Karpas-422 (cell line): ENCODE results near the gene ALOX12. TPM values are rescaled to one million over a fixed set of nuclear protein-coding genes. Genes with fewer than 3 reads are reported as not detected.

Experiments
- DNase-seq: peaks from one replicate; pipeline ENCODE4 v3.0.0-alpha.2; 2015
- H2AFZ ChIP-seq: fragments of 200-600 bp; sonication (generic); 2 replicates; pipeline ENCODE4 v1.6.1; 2014; ENCODE audit warnings: antibody characterized with exemption, low read length, mixed read lengths
- H3K27ac ChIP-seq: fragments of 200-600 bp; sonication (generic); 2 replicates; pipeline ENCODE4 v1.5.1; 2014; ENCODE audit warnings: mild to moderate bottlenecking, low read length, moderate library complexity
- H3K27me3 ChIP-seq: fragments of 200-600 bp; sonication (generic); 2 replicates; pipeline ENCODE4 v1.6.1; 2014; ENCODE audit warnings: low read length, mixed read lengths
- H3K36me3 ChIP-seq: fragments of 200-600 bp; sonication (generic); 2 replicates; pipeline ENCODE4 v1.6.1; 2014; ENCODE audit warnings: low read length, mixed read lengths; ENCODE audit not compliant: insufficient read depth
- H3K4me1 ChIP-seq: fragments of 200-600 bp; sonication (generic); 2 replicates; pipeline ENCODE4 v1.6.1; 2014; ENCODE audit warnings: mild to moderate bottlenecking, low read length, mixed read lengths
- H3K4me2 ChIP-seq: fragments of 200-600 bp; sonication (generic); 2 replicates; pipeline ENCODE4 v1.6.1; 2014; ENCODE audit warnings: low read length, low read depth, mild to moderate bottlenecking; ENCODE audit not compliant: poor library complexity, severe bottlenecking
- H3K4me3 ChIP-seq: fragments of 200-600 bp; sonication (generic); 2 replicates; pipeline ENCODE4 v1.5.1; 2014; ENCODE audit warnings: mild to moderate bottlenecking, antibody characterized with exemption, low read length, mixed read lengths
- H3K79me2 ChIP-seq: fragments of 200-600 bp; sonication (generic); 2 replicates; pipeline ENCODE4 v1.6.1; 2014; ENCODE audit warnings: mild to moderate bottlenecking, low read length, mixed read lengths
- H3K9ac ChIP-seq: fragments of 200-600 bp; sonication (generic); 2 replicates; pipeline ENCODE4 v1.6.0; 2014; ENCODE audit warnings: low read length
- H3K9me2 ChIP-seq: fragments of 200-600 bp; sonication (generic), shearing (Covaris generic); replicated peaks from 2 replicates; pipeline ENCODE4 v1.6.0; 2014; ENCODE audit warnings: mild to moderate bottlenecking, low read length, moderate library complexity; ENCODE audit not compliant: insufficient read depth
- H3K9me3 ChIP-seq: fragments of 300-700, 200-600 bp; sonication (generic); 2 replicates; pipeline ENCODE4 v1.6.1; 2014; ENCODE audit warnings: low read length, mixed read lengths
- H4K20me1 ChIP-seq: fragments of 200-600 bp; sonication (generic); 2 replicates; pipeline ENCODE4 v1.6.1; 2014; ENCODE audit warnings: mild to moderate bottlenecking, antibody characterized with exemption, low read length, low read depth; ENCODE audit not compliant: insufficient read depth
- total RNA-seq: library from RNA; depleted of rRNA; stranded (reverse); fragments of >200 nt; shearing (Covaris generic); gene quantifications from 2 replicates; pipeline ENCODE4 v1.2.3, GENCODE V29; 2014; ENCODE audit warnings: low replicate concordance

ALOX12 gene
- total RNA-seq, 1 experiment from 2014 or later, result not detected

- no peak overlapping the region for H3K9ac ChIP-seq
- H3K4me1 ChIP-seq, result no peaks in the 10 kb centered on the region
- no peaks in the 10 kb centered on the region for H3K9me3 ChIP-seq
- no peak for DNase-seq
- no peak overlapping the region for H2AFZ ChIP-seq
- no peaks in the 10 kb centered on the region for H4K20me1 ChIP-seq
- H3K4me2 ChIP-seq, result no peak overlapping the region
- H3K9me2 ChIP-seq, result no peaks in the 10 kb centered on the region
- H3K4me3 ChIP-seq, result no peak overlapping the region
- H3K27me3 ChIP-seq, result no peaks in the 10 kb centered on the region
- H3K36me3 ChIP-seq, result 0 out of 2 replicates have a peak, but pooled peaks cover 1% of the 10 kb centered on the region
- H3K79me2 ChIP-seq, result no peaks in the 10 kb centered on the region
- H3K27ac ChIP-seq, result no peak overlapping the region
Measured at GRCh38 chr17:6996256-6997011, 585 bp downstream of the ALOX12 start.

GRCh38 chr17:6997171-6997570 lies 1.3 kb downstream of the ALOX12 start:
- H3K36me3 ChIP-seq, result peaks cover 9% of the 10 kb centered on the region; the same call in 1 of the 2 replicates
- no peaks in the 10 kb centered on the region for H3K27me3 ChIP-seq
- no peaks in the 10 kb centered on the region for H4K20me1 ChIP-seq
- no peaks in the 10 kb centered on the region for H3K4me1 ChIP-seq
- H3K79me2 ChIP-seq, result no peaks in the 10 kb centered on the region
- H2AFZ ChIP-seq, result no peak overlapping the region
- H3K4me2 ChIP-seq, result no peak overlapping the region
- no peak overlapping the region for H3K9ac ChIP-seq
- DNase-seq, result no peak
- H3K27ac ChIP-seq, result no peak overlapping the region
- no peaks in the 10 kb centered on the region for H3K9me2 ChIP-seq
- no peak overlapping the region for H3K4me3 ChIP-seq
- no peaks in the 10 kb centered on the region for H3K9me3 ChIP-seq

- H2AFZ ChIP-seq, result no peak overlapping the region
- H3K9me2 ChIP-seq, result no peaks in the 10 kb centered on the region
- no peak overlapping the region for H3K27ac ChIP-seq
- H3K79me2 ChIP-seq, result peaks cover 8% of the 10 kb centered on the region; the same call in 1 of the 2 replicates
- no peaks in the 10 kb centered on the region for H3K27me3 ChIP-seq
- H3K4me2 ChIP-seq, result no peak overlapping the region
- H3K4me1 ChIP-seq, result no peaks in the 10 kb centered on the region
- no peak overlapping the region for H3K9ac ChIP-seq
- peaks cover 15% of the 10 kb centered on the region; the same call in 1 of the 2 replicates for H3K36me3 ChIP-seq
- DNase-seq, result no peak
- H3K4me3 ChIP-seq, result no peak overlapping the region
- H4K20me1 ChIP-seq, result no peaks in the 10 kb centered on the region
- no peaks in the 10 kb centered on the region for H3K9me3 ChIP-seq
Measured at GRCh38 chr17:6998855-6999508, 3.1 kb downstream of the ALOX12 start.

GRCh38 chr17:7001318-7001961 lies 5.6 kb downstream of the ALOX12 start:
- no peak overlapping the region for H3K4me3 ChIP-seq
- H4K20me1 ChIP-seq, result no peaks in the 10 kb centered on the region
- no peak for DNase-seq
- H3K79me2 ChIP-seq, result peaks cover 8% of the 10 kb centered on the region; the same call in 1 of the 2 replicates
- H3K4me1 ChIP-seq, result peaks cover 4% of the 10 kb centered on the region; the same call in 1 of the 2 replicates
- no peaks in the 10 kb centered on the region for H3K9me2 ChIP-seq
- no peaks in the 10 kb centered on the region for H3K9me3 ChIP-seq
- no peak overlapping the region for H3K9ac ChIP-seq
- H3K27me3 ChIP-seq, result no peaks in the 10 kb centered on the region
- H2AFZ ChIP-seq, result no peak overlapping the region
- H3K4me2 ChIP-seq, result no peak overlapping the region
- H3K27ac ChIP-seq, result no peak overlapping the region
- H3K36me3 ChIP-seq, result peaks cover 15% of the 10 kb centered on the region; the same call in 1 of the 2 replicates

- H3K27me3 ChIP-seq, result no peaks in the 10 kb centered on the region
- H3K4me1 ChIP-seq, result peaks cover 4% of the 10 kb centered on the region; the same call in 1 of the 2 replicates
- no peak overlapping the region for H3K9ac ChIP-seq
- no peak for DNase-seq
- no peaks in the 10 kb centered on the region for H3K9me2 ChIP-seq
- no peaks in the 10 kb centered on the region for H4K20me1 ChIP-seq
- H3K4me3 ChIP-seq, result no peak overlapping the region
- no peak overlapping the region for H2AFZ ChIP-seq
- no peak overlapping the region for H3K27ac ChIP-seq
- H3K36me3 ChIP-seq, result peaks cover 15% of the 10 kb centered on the region; the same call in 1 of the 2 replicates
- H3K4me2 ChIP-seq, result no peak overlapping the region
- no peaks in the 10 kb centered on the region for H3K9me3 ChIP-seq
- H3K79me2 ChIP-seq, result peaks cover 14% of the 10 kb centered on the region; the same call in 1 of the 2 replicates
Measured at GRCh38 chr17:7002288-7003047, 6.6 kb downstream of the ALOX12 start.

- Histone ChIP-seq H2AFZ (no peak overlapping the region), H3K4me1 (peaks cover 4% of the 10 kb centered on the region; the same call in 1 of the 2 replicates), H3K9ac (no peak overlapping the region), H4K20me1 (no peaks in the 10 kb centered on the region), H3K4me3 (no peak overlapping the region), H3K4me2 (no peak overlapping the region), H3K36me3 (peaks cover 15% of the 10 kb centered on the region; the same call in 1 of the 2 replicates), H3K27ac (no peak overlapping the region), H3K27me3 (no peaks in the 10 kb centered on the region), H3K9me2 (no peaks in the 10 kb centered on the region), H3K79me2 (peaks cover 14% of the 10 kb centered on the region; the same call in 1 of the 2 replicates), H3K9me3 (no peaks in the 10 kb centered on the region)
- DNase-seq, result no peak
Measured at GRCh38 chr17:7003745-7004144, 7.9 kb downstream of the ALOX12 start.

GRCh38 chr17:7004398-7005253 lies 8.8 kb downstream of the ALOX12 start:
- no peak overlapping the region for H3K27ac ChIP-seq
- no peak overlapping the region for H3K4me3 ChIP-seq
- no peaks in the 10 kb centered on the region for H3K9me3 ChIP-seq
- no peaks in the 10 kb centered on the region for H3K27me3 ChIP-seq
- H3K36me3 ChIP-seq, result peaks cover 16% of the 10 kb centered on the region; the same call in 1 of the 2 replicates
- H3K4me2 ChIP-seq, result no peak overlapping the region
- peaks cover 4% of the 10 kb centered on the region; the same call in 1 of the 2 replicates for H3K4me1 ChIP-seq
- DNase-seq, result peak; percentile 92
- no peak overlapping the region for H3K9ac ChIP-seq
- peaks cover 20% of the 10 kb centered on the region for H3K79me2 ChIP-seq
- H4K20me1 ChIP-seq, result no peaks in the 10 kb centered on the region
- no peak overlapping the region for H2AFZ ChIP-seq
- no peaks in the 10 kb centered on the region for H3K9me2 ChIP-seq
